ENCODE measurements around the gene LDB2.

- TF ChIP-seq USF1 (IDR thresholded peaks at IDR 0.05) (no peak), FOXM1 (IDR thresholded peaks at IDR 0.05; ENCODE audit: borderline replicate concordance, low read depth) (no peak), YY1 (IDR thresholded peaks at IDR 0.05; ENCODE audit: low read depth) (no peak)
Observed at GRCh38 chr4:16884673-16885460, 13.6 kb downstream of the LDB2 start.
